H9 (cell line): ENCODE results near the gene GAL3ST2. TPM values are rescaled to one million over a fixed set of nuclear protein-coding genes. Genes with fewer than 3 reads are reported as not detected.

Source experiments
- DNase-seq: peaks from one replicate; pipeline ENCODE4 v3.0.0-alpha.2; 2017
- H2AFZ ChIP-seq: one replicate; pipeline ENCODE4 v1.6.1; 2013; ENCODE audit warnings: mild to moderate bottlenecking, low read length, control low read depth, moderate library complexity
- H2AK5ac ChIP-seq: 2 replicates; pipeline ENCODE4 v1.6.1; 2013; ENCODE audit warnings: low read length, control low read depth, mixed read lengths; ENCODE audit not compliant: insufficient read length
- H2BK120ac ChIP-seq: one replicate; pipeline ENCODE4 v1.6.1; 2013; ENCODE audit warnings: low read depth, mild to moderate bottlenecking, low read length, control low read depth, inconsistent platforms; ENCODE audit not compliant: poor library complexity, severe bottlenecking
- H2BK12ac ChIP-seq: 2 replicates; pipeline ENCODE4 v1.6.1; 2013; ENCODE audit warnings: low read length, control low read depth, mixed read lengths, low read depth; ENCODE audit not compliant: insufficient read length
- H2BK15ac ChIP-seq: 2 replicates; pipeline ENCODE4 v1.6.1; 2013; ENCODE audit warnings: low read depth, low read length, control low read depth
- H2BK20ac ChIP-seq: one replicate; pipeline ENCODE4 v1.6.1; 2013; ENCODE audit warnings: low read depth, mild to moderate bottlenecking, low read length, control low read depth, inconsistent platforms; ENCODE audit not compliant: poor library complexity, severe bottlenecking
- H2BK5ac ChIP-seq: 2 replicates; pipeline ENCODE4 v1.6.1; 2013; ENCODE audit warnings: low read length, control low read depth, mixed read lengths; ENCODE audit not compliant: insufficient read length
- H3K14ac ChIP-seq: 2 replicates; pipeline ENCODE4 v1.6.1; 2013; ENCODE audit warnings: low read length, control low read depth; ENCODE audit not compliant: insufficient read depth
- H3K18ac ChIP-seq: 2 replicates; pipeline ENCODE4 v1.6.1; 2013; ENCODE audit warnings: low read depth, mild to moderate bottlenecking, mixed read lengths, low read length, control low read depth; ENCODE audit not compliant: insufficient read length
- H3K23ac ChIP-seq: 2 replicates; pipeline ENCODE4 v1.6.1; 2013; ENCODE audit warnings: low read length, control low read depth, mixed read lengths, low read depth; ENCODE audit not compliant: insufficient read length
- H3K23me2 ChIP-seq: 2 replicates; pipeline ENCODE4 v1.6.1; 2013; ENCODE audit warnings: low read depth, mild to moderate bottlenecking, mixed read lengths, low read length, control low read depth; ENCODE audit not compliant: insufficient read length, poor library complexity, severe bottlenecking
- H3K27ac ChIP-seq: 2 replicates; pipeline ENCODE4 v1.5.1; 2013; ENCODE audit warnings: low read length, control low read depth, mixed read lengths, low read depth; ENCODE audit not compliant: insufficient read length
- H3K27me3 ChIP-seq: 2 replicates; pipeline ENCODE4 v1.6.1; 2013; ENCODE audit warnings: low read length, control low read depth, inconsistent platforms; ENCODE audit not compliant: insufficient read depth
- H3K4ac ChIP-seq: 2 replicates; pipeline ENCODE4 v1.6.1; 2013; ENCODE audit warnings: low read depth, mild to moderate bottlenecking, control low read depth, inconsistent platforms, low read length, moderate library complexity
- H3K4me1 ChIP-seq: 2 replicates; pipeline ENCODE4 v1.6.1; 2013; ENCODE audit warnings: low read length, control low read depth, inconsistent platforms; ENCODE audit not compliant: insufficient read depth
- H3K4me2 ChIP-seq: 2 replicates; pipeline ENCODE4 v1.6.1; 2013; ENCODE audit warnings: low read length, control low read depth, mixed read lengths; ENCODE audit not compliant: insufficient read length, insufficient read depth
- H3K56ac ChIP-seq: 2 replicates; pipeline ENCODE4 v1.6.1; 2013; ENCODE audit warnings: low read depth, mild to moderate bottlenecking, mixed read lengths, low read length, control low read depth; ENCODE audit not compliant: insufficient read length
- H3K79me1 ChIP-seq: 2 replicates; pipeline ENCODE4 v1.6.1; 2013; ENCODE audit warnings: low read depth, mild to moderate bottlenecking, moderate library complexity, low read length, control low read depth, inconsistent platforms; ENCODE audit not compliant: insufficient read depth, poor library complexity, severe bottlenecking
- H3K79me2 ChIP-seq: 2 replicates; pipeline ENCODE4 v1.6.1; 2013; ENCODE audit warnings: low read length, control low read depth, inconsistent platforms; ENCODE audit not compliant: insufficient read depth
- H3K9ac ChIP-seq: 2 replicates; pipeline ENCODE4 v1.6.1; 2013; ENCODE audit warnings: low read length, control low read depth, mixed read lengths; ENCODE audit not compliant: insufficient read length; ENCODE audit errors: extremely low read depth
- H3K9me3 ChIP-seq: one replicate; pipeline ENCODE4 v1.6.1; 2013; ENCODE audit warnings: low read depth, low read length, inconsistent platforms; ENCODE audit not compliant: control insufficient read depth
- H3T11ph ChIP-seq: one replicate; pipeline ENCODE4 v1.6.1; 2013; ENCODE audit warnings: mild to moderate bottlenecking, low read length, control low read depth, inconsistent platforms
- H4K20me1 ChIP-seq: one replicate; pipeline ENCODE4 v1.6.1; 2013; ENCODE audit not compliant: control insufficient read depth, insufficient read length, insufficient read depth
- H4K5ac ChIP-seq: 2 replicates; pipeline ENCODE4 v1.6.1; 2013; ENCODE audit warnings: low read depth, mild to moderate bottlenecking, mixed read lengths, low read length, control low read depth; ENCODE audit not compliant: insufficient read length
- H4K8ac ChIP-seq: replicated peaks from 2 replicates; pipeline ENCODE4 v1.6.1; 2013; ENCODE audit warnings: low read length, control low read depth, mixed read lengths, low read depth; ENCODE audit not compliant: insufficient read length
- H4K91ac ChIP-seq: 2 replicates; pipeline ENCODE4 v1.6.1; 2013; ENCODE audit warnings: low read depth, mild to moderate bottlenecking, moderate library complexity, mixed read lengths, low read length, control low read depth; ENCODE audit not compliant: insufficient read length
- H3K27ac Mint-ChIP-seq, 3 experiments: 2 replicates in 2 of 3; 3 replicates in 1 of 3; pipeline ENCODE4 v1.8.0; 2020 to 2021; ENCODE audit warnings: mixed read lengths in 3 of 3, mild to moderate bottlenecking in 1 of 3, moderate library complexity in 1 of 3
- H3K27me3 Mint-ChIP-seq: 2 replicates; pipeline ENCODE4 v1.8.0; 2021; ENCODE audit warnings: low read depth, mild to moderate bottlenecking, moderate library complexity, mixed read lengths
- H3K36me3 Mint-ChIP-seq, 3 experiments: 2 replicates in 2 of 3; 3 replicates in 1 of 3; pipeline ENCODE4 v1.8.0; 2020 to 2021; ENCODE audit warnings: low read depth in 3 of 3, mixed read lengths in 3 of 3; ENCODE audit not compliant: insufficient read depth in 1 of 3
- H3K4me1 Mint-ChIP-seq, 2 experiments: 2 replicates each; pipeline ENCODE4 v1.8.0; 2020; ENCODE audit warnings: mixed read lengths in 2 of 2
- H3K4me3 Mint-ChIP-seq, 2 experiments: 2 replicates in 1 of 2; 3 replicates in 1 of 2; pipeline ENCODE4 v1.8.0; 2020 to 2021; ENCODE audit warnings: mild to moderate bottlenecking in 2 of 2, mixed read lengths in 2 of 2, moderate library complexity in 1 of 2
- H3K9me3 Mint-ChIP-seq, 2 experiments: 2 replicates in 1 of 2; 3 replicates in 1 of 2; pipeline ENCODE4 v1.8.0; 2020; ENCODE audit warnings: mild to moderate bottlenecking in 2 of 2, mixed read lengths in 2 of 2, moderate library complexity in 1 of 2
- CTCF ChIP-seq: fragments of 200-600 bp; sonication (generic); conservative IDR thresholded peaks from 3 replicates; pipeline ENCODE4 v1.8.0; 2021; ENCODE audit warnings: antibody characterized with exemption, mild to moderate bottlenecking
- WGBS: extraction: QIAGEN DNeasy Blood & Tissue Kit; methylation state at CpG from one replicate; pipeline ENCODE4 v1.1.7; 2013; ENCODE audit warnings: missing lambda C conversion rate, low lambda C conversion rate, mixed read lengths; ENCODE audit not compliant: insufficient read length; ENCODE audit errors: extremely low coverage; 5-methylcytosine and 5-hydroxymethylcytosine counted together
- total RNA-seq: library from RNA; stranded (reverse); gene quantifications from 2 replicates; pipeline ENCODE4 v1.2.1, GENCODE V29; 2021

GAL3ST2 gene
- total RNA-seq, 1 experiment from 2014 or later = 0.33 TPM

- Histone ChIP-seq H3K23ac (no peak overlapping the region), H2AK5ac (no peak overlapping the region), H2BK12ac (no peak overlapping the region), H3K4me2 (no peak overlapping the region), H2BK5ac (no peak overlapping the region), H3K4me1 (no peaks in the 10 kb centered on the region; the same call in 1 of the 2 replicates), H4K5ac (no peak overlapping the region), H3K79me1 (no peaks in the 10 kb centered on the region), H2BK120ac (no peak overlapping the region), H2AFZ (no peak overlapping the region), H3K56ac (no peak overlapping the region), H4K20me1 (no peaks in the 10 kb centered on the region), H3K27ac (no peak overlapping the region), H3K23me2 (no peaks in the 10 kb centered on the region), H3K18ac (no peak overlapping the region), H4K8ac (no peak overlapping the region), H3K4ac (no peak overlapping the region), H2BK20ac (no peak overlapping the region), H3T11ph (no peak overlapping the region), H3K79me2 (no peaks in the 10 kb centered on the region), H3K9me3 (no peaks in the 10 kb centered on the region), H3K27me3 (peaks cover 2% of the 10 kb centered on the region; the same call in 1 of the 2 replicates), H3K9ac (no peak overlapping the region), H4K91ac (no peak overlapping the region), H3K14ac (no peak overlapping the region), H2BK15ac (no peak overlapping the region)
- Mint-ChIP-seq H3K4me3 (no peak overlapping the region), H3K27me3 (peaks cover 49% of the 10 kb centered on the region), H3K27ac (no peak overlapping the region), H3K4me1 (peaks cover 13 to 35% of the 10 kb centered on the region in 2 experiments), H3K9me3 (peaks cover 0 to 4% of the 10 kb centered on the region in 2 experiments; a peak in 1 of 5 replicates), H3K36me3 (peaks cover 0 to 1% (median 0%) of the 10 kb centered on the region in 3 experiments; a peak in 1 of 7 replicates)
- no CpG with 5 or more reads among the region's 11 CpGs for WGBS
- no peak for DNase-seq
- no peak for TF ChIP-seq CTCF
These were observed 65.4 kb downstream of the GAL3ST2 start for GRCh38 chr2:241842067-241842415.
